ENCODE data around the gene MMP20. TPM values are rescaled to one million over a fixed set of nuclear protein-coding genes. Genes with fewer than 3 reads are reported as not detected.

MMP20 gene
- total RNA-seq, 1 experiment from 2014 or later: not detected

DNA sequence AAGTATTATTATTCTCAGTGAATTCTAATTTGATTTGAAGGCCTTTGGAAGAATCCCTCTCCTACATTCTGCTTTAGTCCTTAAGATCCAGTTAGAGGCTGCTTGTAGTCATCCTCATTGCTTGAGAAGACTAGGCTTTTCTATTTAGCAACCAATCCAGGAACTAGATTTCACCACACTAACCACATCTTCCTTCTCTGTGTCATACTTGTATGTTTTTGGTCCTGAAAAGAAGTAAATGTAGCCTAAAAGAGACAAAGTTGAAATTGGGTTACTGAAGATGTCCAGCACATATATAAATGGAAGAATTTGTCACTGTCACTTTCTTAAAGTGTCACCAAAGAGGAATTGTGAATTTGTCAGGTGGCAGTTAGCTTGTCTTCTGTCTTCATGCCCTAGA is 48.0 kb downstream of the MMP20 start (continued):
- TF ChIP-seq, protein P1, sequence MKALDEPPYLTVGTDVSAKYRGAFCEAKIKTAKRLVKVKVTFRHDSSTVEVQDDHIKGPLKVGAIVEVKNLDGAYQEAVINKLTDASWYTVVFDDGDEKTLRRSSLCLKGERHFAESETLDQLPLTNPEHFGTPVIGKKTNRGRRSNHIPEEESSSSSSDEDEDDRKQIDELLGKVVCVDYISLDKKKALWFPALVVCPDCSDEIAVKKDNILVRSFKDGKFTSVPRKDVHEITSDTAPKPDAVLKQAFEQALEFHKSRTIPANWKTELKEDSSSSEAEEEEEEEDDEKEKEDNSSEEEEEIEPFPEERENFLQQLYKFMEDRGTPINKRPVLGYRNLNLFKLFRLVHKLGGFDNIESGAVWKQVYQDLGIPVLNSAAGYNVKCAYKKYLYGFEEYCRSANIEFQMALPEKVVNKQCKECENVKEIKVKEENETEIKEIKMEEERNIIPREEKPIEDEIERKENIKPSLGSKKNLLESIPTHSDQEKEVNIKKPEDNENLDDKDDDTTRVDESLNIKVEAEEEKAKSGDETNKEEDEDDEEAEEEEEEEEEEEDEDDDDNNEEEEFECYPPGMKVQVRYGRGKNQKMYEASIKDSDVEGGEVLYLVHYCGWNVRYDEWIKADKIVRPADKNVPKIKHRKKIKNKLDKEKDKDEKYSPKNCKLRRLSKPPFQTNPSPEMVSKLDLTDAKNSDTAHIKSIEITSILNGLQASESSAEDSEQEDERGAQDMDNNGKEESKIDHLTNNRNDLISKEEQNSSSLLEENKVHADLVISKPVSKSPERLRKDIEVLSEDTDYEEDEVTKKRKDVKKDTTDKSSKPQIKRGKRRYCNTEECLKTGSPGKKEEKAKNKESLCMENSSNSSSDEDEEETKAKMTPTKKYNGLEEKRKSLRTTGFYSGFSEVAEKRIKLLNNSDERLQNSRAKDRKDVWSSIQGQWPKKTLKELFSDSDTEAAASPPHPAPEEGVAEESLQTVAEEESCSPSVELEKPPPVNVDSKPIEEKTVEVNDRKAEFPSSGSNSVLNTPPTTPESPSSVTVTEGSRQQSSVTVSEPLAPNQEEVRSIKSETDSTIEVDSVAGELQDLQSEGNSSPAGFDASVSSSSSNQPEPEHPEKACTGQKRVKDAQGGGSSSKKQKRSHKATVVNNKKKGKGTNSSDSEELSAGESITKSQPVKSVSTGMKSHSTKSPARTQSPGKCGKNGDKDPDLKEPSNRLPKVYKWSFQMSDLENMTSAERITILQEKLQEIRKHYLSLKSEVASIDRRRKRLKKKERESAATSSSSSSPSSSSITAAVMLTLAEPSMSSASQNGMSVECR (CRISPR knock-in tag; IDR thresholded peaks at IDR 0.05; ENCODE audit: borderline replicate concordance): no peak
- TF ChIP-seq, protein P2, sequence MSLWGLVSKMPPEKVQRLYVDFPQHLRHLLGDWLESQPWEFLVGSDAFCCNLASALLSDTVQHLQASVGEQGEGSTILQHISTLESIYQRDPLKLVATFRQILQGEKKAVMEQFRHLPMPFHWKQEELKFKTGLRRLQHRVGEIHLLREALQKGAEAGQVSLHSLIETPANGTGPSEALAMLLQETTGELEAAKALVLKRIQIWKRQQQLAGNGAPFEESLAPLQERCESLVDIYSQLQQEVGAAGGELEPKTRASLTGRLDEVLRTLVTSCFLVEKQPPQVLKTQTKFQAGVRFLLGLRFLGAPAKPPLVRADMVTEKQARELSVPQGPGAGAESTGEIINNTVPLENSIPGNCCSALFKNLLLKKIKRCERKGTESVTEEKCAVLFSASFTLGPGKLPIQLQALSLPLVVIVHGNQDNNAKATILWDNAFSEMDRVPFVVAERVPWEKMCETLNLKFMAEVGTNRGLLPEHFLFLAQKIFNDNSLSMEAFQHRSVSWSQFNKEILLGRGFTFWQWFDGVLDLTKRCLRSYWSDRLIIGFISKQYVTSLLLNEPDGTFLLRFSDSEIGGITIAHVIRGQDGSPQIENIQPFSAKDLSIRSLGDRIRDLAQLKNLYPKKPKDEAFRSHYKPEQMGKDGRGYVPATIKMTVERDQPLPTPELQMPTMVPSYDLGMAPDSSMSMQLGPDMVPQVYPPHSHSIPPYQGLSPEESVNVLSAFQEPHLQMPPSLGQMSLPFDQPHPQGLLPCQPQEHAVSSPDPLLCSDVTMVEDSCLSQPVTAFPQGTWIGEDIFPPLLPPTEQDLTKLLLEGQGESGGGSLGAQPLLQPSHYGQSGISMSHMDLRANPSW (CRISPR knock-in tag; conservative IDR thresholded peaks at IDR 0.05; ENCODE audit: low read depth): no peak
- TF ChIP-seq, protein P3, sequence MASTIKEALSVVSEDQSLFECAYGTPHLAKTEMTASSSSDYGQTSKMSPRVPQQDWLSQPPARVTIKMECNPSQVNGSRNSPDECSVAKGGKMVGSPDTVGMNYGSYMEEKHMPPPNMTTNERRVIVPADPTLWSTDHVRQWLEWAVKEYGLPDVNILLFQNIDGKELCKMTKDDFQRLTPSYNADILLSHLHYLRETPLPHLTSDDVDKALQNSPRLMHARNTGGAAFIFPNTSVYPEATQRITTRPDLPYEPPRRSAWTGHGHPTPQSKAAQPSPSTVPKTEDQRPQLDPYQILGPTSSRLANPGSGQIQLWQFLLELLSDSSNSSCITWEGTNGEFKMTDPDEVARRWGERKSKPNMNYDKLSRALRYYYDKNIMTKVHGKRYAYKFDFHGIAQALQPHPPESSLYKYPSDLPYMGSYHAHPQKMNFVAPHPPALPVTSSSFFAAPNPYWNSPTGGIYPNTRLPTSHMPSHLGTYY (CRISPR knock-in tag; IDR thresholded peaks at IDR 0.05): no peak

DNA sequence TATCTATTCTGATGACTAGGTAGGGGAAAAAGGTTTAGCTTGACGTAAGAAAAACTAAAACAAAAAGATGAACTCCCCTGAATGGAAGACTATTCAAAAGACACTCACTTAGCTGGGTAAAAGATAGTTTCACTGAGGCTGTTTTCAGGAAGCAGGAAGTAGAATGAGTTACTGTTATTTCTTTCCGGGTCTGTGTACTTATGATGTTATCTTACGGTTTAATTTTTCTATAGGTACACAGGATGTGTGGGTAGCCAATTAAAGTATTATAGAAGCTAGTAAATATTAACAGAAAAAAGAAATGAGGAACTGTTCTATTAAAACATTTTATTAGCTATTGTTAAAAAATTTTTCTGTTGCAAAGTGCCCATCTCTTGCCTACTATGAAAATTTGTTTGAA is 48.8 kb downstream of the MMP20 start:
- CTCF ChIA-PET: no interaction called here
- TF ChIP-seq CBFB (CRISPR knock-in tag; IDR thresholded peaks at IDR 0.05; ENCODE audit: low read depth) (no peak), CREB1 (CRISPR knock-in tag; IDR thresholded peaks at IDR 0.05) (no peak), ATF1 (CRISPR knock-in tag; IDR thresholded peaks at IDR 0.05) (no peak), ZNF671 (CRISPR knock-in tag; IDR thresholded peaks at IDR 0.05) (no peak), CREM (CRISPR knock-in tag; IDR thresholded peaks at IDR 0.05) (no peak), ZNF138 (CRISPR knock-in tag; conservative IDR thresholded peaks at IDR 0.05) (no peak), ETV6 (CRISPR knock-in tag; IDR thresholded peaks at IDR 0.05) (no peak), PRRX2 (CRISPR knock-in tag; IDR thresholded peaks at IDR 0.05) (no peak), MXD4 (CRISPR knock-in tag; IDR thresholded peaks at IDR 0.05; ENCODE audit: borderline replicate concordance) (no peak), JUN (CRISPR knock-in tag; IDR thresholded peaks at IDR 0.05) (no peak)
- TF ChIP-seq, protein P4, sequence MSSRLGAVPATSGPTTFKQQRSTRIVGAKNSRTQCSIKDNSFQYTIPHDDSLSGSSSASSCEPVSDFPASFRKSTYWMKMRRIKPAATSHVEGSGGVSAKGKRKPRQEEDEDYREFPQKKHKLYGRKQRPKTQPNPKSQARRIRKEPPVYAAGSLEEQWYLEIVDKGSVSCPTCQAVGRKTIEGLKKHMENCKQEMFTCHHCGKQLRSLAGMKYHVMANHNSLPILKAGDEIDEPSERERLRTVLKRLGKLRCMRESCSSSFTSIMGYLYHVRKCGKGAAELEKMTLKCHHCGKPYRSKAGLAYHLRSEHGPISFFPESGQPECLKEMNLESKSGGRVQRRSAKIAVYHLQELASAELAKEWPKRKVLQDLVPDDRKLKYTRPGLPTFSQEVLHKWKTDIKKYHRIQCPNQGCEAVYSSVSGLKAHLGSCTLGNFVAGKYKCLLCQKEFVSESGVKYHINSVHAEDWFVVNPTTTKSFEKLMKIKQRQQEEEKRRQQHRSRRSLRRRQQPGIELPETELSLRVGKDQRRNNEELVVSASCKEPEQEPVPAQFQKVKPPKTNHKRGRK (CRISPR knock-in tag; IDR thresholded peaks at IDR 0.05; ENCODE audit: borderline replicate concordance): no peak
- TF ChIP-seq, protein P5, sequence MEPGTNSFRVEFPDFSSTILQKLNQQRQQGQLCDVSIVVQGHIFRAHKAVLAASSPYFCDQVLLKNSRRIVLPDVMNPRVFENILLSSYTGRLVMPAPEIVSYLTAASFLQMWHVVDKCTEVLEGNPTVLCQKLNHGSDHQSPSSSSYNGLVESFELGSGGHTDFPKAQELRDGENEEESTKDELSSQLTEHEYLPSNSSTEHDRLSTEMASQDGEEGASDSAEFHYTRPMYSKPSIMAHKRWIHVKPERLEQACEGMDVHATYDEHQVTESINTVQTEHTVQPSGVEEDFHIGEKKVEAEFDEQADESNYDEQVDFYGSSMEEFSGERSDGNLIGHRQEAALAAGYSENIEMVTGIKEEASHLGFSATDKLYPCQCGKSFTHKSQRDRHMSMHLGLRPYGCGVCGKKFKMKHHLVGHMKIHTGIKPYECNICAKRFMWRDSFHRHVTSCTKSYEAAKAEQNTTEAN (CRISPR knock-in tag; IDR thresholded peaks at IDR 0.05): no peak
- TF ChIP-seq, protein P6, sequence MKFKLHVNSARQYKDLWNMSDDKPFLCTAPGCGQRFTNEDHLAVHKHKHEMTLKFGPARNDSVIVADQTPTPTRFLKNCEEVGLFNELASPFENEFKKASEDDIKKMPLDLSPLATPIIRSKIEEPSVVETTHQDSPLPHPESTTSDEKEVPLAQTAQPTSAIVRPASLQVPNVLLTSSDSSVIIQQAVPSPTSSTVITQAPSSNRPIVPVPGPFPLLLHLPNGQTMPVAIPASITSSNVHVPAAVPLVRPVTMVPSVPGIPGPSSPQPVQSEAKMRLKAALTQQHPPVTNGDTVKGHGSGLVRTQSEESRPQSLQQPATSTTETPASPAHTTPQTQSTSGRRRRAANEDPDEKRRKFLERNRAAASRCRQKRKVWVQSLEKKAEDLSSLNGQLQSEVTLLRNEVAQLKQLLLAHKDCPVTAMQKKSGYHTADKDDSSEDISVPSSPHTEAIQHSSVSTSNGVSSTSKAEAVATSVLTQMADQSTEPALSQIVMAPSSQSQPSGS (CRISPR knock-in tag; IDR thresholded peaks at IDR 0.05; ENCODE audit: borderline replicate concordance, low read depth): no peak
- TF ChIP-seq, protein P1 (CRISPR knock-in tag; IDR thresholded peaks at IDR 0.05; ENCODE audit: borderline replicate concordance): no peak

More for the DNA sequence above, 48.8 kb downstream of the MMP20 start:
- Mint-ChIP-seq H3K36me3 (no peaks in the 10 kb centered on the region), H3K27me3 (ENCODE audit: low read depth) (no peaks in the 10 kb centered on the region), H3K9me3 (peaks cover 9% of the 10 kb centered on the region), H3K4me1 (no peaks in the 10 kb centered on the region), H3K4me3 (no peak overlapping the region), H3K27ac (no peak overlapping the region)
- DNase-seq (ENCODE audit: low spot score): no peak
- POLR2A ChIA-PET: no interaction called here
- ATAC-seq: no peak
